Endothelial cell of umbilical vein (primary cell): ENCODE data around the gene MYO1A.

Experiments
- EZH2 ChIP-seq: IDR thresholded peaks from 2 replicates; pipeline ENCODE4 v1.6.1; 2012; ENCODE audit warnings: borderline replicate concordance, low read depth, mild to moderate bottlenecking, moderate library complexity, low read length, inconsistent platforms; ENCODE audit not compliant: severe bottlenecking
- POLR2A ChIP-seq: IDR thresholded peaks from 2 replicates; pipeline ENCODE4 v1.6.1; 2012; ENCODE audit warnings: low read depth, mild to moderate bottlenecking, control low read depth, low read length
- POLR2AphosphoS5 ChIP-seq: IDR thresholded peaks from 2 replicates; pipeline ENCODE4 v1.6.1; 2012; ENCODE audit warnings: low read depth, mild to moderate bottlenecking, control low read depth, low read length, moderate library complexity; ENCODE audit not compliant: insufficient read depth
- TF ChIP-seq, protein P1 (sequence below), 2 donors: IDR thresholded peaks; 1 replicate in 1 of 2; 2 replicates in 1 of 2; pipeline ENCODE4 v1.5.1; 2011; ENCODE audit warnings: low read length in 2 of 2, mild to moderate bottlenecking in 2 of 2, moderate library complexity in 2 of 2, control low read depth in 1 of 2, inconsistent platforms in 1 of 2, low read depth in 1 of 2; ENCODE audit not compliant: insufficient read depth in 1 of 2; ENCODE audit errors: extremely low read depth in 1 of 2

DNA sequence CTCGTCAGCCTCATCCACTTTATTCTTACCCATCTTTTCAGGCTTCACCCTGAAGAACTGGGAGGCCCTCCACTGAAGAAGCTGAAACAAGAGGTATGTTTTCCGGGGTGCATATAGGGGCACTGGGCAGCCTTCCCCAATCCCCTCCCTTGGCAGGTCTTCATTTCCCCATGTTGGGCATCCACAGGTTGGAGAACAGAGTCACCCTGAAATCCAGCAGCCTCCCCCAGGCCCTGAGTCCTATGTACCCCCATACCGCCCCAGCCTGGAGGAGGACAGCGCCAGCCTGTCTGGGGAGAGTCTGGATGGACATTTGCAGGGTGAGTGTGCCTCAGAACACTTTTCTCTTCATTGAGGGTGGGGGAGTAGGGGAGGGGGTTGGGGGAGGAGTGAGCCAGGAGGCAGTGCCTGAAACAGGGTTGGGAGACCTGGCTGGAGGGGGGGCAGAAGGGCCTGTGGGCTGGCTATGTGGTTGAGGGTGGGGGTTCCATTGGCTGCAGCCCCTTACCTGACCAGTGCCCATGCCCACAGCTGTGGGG is 43.0 kb upstream of the MYO1A start:
- TF ChIP-seq POLR2A: no peak
- TF ChIP-seq, protein P1, sequence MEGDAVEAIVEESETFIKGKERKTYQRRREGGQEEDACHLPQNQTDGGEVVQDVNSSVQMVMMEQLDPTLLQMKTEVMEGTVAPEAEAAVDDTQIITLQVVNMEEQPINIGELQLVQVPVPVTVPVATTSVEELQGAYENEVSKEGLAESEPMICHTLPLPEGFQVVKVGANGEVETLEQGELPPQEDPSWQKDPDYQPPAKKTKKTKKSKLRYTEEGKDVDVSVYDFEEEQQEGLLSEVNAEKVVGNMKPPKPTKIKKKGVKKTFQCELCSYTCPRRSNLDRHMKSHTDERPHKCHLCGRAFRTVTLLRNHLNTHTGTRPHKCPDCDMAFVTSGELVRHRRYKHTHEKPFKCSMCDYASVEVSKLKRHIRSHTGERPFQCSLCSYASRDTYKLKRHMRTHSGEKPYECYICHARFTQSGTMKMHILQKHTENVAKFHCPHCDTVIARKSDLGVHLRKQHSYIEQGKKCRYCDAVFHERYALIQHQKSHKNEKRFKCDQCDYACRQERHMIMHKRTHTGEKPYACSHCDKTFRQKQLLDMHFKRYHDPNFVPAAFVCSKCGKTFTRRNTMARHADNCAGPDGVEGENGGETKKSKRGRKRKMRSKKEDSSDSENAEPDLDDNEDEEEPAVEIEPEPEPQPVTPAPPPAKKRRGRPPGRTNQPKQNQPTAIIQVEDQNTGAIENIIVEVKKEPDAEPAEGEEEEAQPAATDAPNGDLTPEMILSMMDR (IDR thresholded peaks at IDR 0.05; ENCODE audit: extremely low read depth in 1 of 2, insufficient read depth in 1 of 2, low read depth in 1 of 2, low read length in 2 of 2): no peak
- TF ChIP-seq EZH2: no peak
- no peak for TF ChIP-seq POLR2AphosphoS5
